Epithelial cell of proximal tubule (primary cell): Measurements from ENCODE around the gene ZNF616. TPM values are rescaled to one million over a fixed set of nuclear protein-coding genes. Genes with fewer than 3 reads are reported as not detected.
A peak's percentile ranks its signal among the peaks of the same experiment; 100 is the strongest.

Experiments
- DNase-seq: peaks from one replicate; pipeline ENCODE4 v3.0.0-alpha.2; 2011; ENCODE audit warnings: low read depth
- H3K4me3 ChIP-seq: 2 replicates; pipeline ENCODE4 v1.5.1; 2011; ENCODE audit warnings: low read depth, mild to moderate bottlenecking, low read length
- CTCF ChIP-seq: conservative IDR thresholded peaks from 2 replicates; pipeline ENCODE4 v1.5.1; 2012; ENCODE audit warnings: low read depth, mild to moderate bottlenecking, low read length
- total RNA-seq: library from RNA; depleted of rRNA; stranded (reverse); fragments of >200 nt; gene quantifications from 2 replicates; pipeline ENCODE4 v1.2.3, GENCODE V29; 2015

The ZNF616 gene
- total RNA-seq, 1 donor from 2014 or later, result 3.6 TPM

DNA sequence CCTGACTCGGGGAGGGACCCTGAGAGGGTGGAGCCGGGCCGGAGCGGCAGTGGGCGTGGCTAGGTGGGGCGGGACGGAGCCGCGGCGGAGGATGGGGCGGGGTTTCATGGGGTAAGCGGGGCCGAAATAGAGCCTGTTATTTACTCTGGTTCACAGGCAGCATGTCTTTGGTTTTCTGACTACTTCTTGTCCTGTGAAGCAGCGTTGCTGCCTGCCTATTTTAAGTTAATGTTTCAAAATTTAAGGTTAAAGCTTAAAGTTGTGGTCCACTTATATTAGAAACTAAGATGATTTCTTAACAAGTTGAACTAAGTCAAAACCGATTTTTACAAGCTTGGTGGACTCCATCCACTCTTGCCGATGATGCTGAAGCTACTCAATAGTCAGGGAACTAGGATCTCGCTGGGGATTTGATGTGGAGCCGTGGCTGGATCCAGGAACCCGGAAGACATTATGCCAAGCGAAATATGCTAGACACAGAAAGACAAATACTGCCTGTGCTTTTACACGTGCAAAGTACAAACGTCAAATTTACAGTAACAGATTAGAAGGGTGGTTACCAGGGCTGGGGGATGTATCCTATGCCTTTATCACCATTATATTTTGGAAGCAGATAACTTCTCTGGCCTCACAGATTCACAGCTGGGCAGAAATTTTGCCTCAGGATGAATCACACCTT, 433 bp upstream of the ZNF616 start:
- TF ChIP-seq CTCF, result no peak
- H3K4me3 ChIP-seq, result peak overlapping the region; percentile 97
- no peak for DNase-seq

DNA sequence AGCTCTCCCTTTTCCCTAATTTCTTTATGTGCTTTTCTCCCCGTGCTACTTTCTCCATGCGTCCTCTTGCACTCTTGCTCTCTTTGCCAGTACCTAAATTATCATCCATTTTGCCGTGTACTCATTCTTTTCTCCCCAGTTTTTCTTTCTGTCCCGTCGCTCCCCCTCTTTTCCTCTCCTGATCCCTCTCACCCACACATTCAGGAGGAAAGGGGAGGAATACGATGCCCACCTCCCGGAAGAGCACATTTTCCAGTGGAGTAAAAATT, 821 bp downstream of the ZNF616 start:
- peak overlapping the region; percentile 97 for H3K4me3 ChIP-seq
- no peak for DNase-seq
- no peak for TF ChIP-seq CTCF

DNA sequence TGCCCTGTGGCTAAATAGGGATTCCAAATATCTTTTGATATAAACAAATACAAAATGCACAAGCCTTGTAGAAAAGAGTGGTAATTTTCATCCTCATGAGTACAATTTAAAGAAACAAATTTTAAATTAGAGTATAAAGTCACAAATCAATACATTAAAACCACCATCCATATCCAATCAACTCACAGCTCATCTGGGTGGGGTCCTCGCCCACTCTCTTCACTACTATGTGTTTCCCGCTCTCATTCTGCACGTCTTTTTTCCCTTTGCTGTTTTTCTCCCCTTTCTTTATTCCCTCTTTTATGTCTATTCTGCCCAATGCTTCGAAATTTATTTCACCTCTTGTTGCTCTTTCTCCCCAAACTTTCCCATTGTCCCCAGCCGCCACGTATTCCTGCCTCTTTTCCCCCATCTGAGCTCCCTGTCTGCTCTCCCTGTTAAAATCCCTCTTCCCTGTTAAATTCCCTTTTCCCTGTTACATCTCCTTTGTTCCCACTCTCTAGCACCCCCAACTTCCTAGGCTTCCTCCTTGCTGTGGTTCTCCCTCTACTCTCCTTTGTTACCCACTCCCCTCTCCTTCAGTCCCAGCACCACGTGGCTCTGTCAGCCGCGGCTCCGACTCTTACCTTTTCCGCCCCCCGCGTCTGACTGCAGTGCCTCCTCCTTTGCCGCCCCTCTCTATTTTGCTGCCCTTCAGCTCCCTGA, 1.3 kb downstream of the ZNF616 start:
- peak overlapping the region; percentile 97 for H3K4me3 ChIP-seq
- no peak for TF ChIP-seq CTCF
- DNase-seq, result no peak

GRCh38 chr19:52120286-52120685, 19.5 kb downstream of the ZNF616 start:
- TF ChIP-seq CTCF, result no peak
- H3K4me3 ChIP-seq, result no peak overlapping the region

DNA sequence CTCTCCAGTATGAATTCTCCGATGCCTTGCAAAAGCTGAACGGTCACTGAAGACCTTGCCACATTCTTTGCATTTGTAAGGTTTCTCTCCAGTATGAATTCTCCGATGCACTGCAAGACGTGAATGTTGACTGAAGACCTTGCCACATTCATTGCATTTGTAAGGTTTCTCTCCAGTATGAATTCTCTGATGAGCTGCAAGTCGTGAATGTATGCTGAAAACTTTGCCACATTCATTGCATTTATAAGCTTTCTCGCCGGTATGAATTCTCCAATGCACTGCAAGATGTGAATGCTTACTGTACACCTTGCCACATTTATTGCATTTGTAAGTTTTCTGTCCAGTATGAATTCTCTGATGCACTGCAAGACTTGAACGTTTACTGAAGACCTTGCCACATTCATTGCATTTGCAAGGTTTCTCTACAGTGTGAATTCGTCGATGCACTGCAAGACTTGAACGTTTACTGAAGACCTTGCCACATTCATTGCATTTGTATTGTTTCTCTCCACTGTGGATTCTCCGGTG, 24.1 kb downstream of the ZNF616 start:
- DNase-seq, result no peak
- no peak for TF ChIP-seq CTCF
- H3K4me3 ChIP-seq, result no peak overlapping the region

More at GRCh38 chr19:52120286-52120685, 19.5 kb downstream of the ZNF616 start:
- no peak for DNase-seq

DNA sequence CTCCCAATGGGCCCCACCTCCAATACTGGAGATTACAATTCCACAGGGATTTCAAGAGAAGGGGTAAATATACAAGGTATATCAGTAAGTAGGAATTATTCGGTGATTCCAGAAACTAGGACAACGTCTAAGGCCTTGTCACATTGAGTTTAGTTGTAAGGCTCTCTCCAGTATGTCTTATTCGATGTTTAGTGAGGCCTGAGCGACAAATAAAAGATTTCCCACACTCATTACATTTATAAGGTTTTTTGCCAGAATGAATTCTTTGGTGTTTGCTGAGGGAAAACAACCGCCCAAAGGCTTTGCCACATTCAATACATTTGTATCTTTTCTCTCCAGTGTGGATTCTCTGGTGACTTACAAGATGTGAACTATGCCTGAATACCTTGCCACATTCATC, 25.0 kb downstream of the ZNF616 start:
- no peak for DNase-seq
- no peak for TF ChIP-seq CTCF
- no peak overlapping the region for H3K4me3 ChIP-seq

- TF ChIP-seq CTCF, result no peak
- no peak for DNase-seq
- H3K4me3 ChIP-seq, result no peak overlapping the region
Observed at GRCh38 chr19:52112624-52113023, 27.1 kb downstream of the ZNF616 start.
